ENCODE measurements around the gene FAM107B. TPM values are rescaled to one million over a fixed set of nuclear protein-coding genes. Genes with fewer than 3 reads are reported as not detected.

Gene FAM107B
- total and polyA plus RNA-seq, 2 donors (not counting 3 experiments of a cell fraction or from before 2014, with no cell fraction given) = 39.2 to 176 TPM

DNA sequence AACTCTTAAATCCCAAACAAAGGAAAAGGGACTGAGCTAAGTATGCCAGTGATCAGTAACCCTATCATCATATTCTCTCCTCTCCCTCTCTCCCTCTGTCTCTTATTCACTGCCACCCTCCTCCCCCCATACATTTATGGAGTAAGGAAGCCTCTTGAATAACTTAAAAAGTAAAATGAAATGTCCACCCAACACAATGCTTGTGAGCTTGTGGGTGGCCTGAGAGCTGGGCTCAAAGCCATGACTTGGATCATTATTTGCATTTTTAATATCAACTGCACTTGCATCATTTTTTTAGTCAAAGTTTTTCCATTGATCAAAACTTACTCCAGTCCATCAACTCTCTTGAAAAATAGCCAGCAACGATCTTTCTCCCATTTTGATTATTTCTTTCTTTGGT, 46.8 kb downstream of the FAM107B start:
- Histone ChIP-seq H3K4me3 (replicated peaks in 1 of 3; ENCODE audit: insufficient read depth in 1 of 3, low read depth in 1 of 3, low read length in 3 of 3) (no peak overlapping the region), H3K27ac (ENCODE audit: insufficient read depth, low read depth, low read length) (no peak overlapping the region), H4K20me1 (replicated peaks; ENCODE audit: control insufficient read depth, extremely low read depth, insufficient read depth, low read length) (no peaks in the 10 kb centered on the region), H3K27me3 (ENCODE audit: control insufficient read depth in 2 of 2, insufficient read depth in 2 of 2, low read length in 2 of 2) (peaks cover 7 to 17% of the 10 kb centered on the region in 2 experiments), H3K9ac (replicated peaks; ENCODE audit: extremely low read depth, insufficient read depth, low read length) (no peak overlapping the region), H3K36me3 (ENCODE audit: control insufficient read depth in 2 of 2, extremely low read depth in 1 of 2, insufficient read depth in 2 of 2, low read length in 2 of 2) (no peaks in the 10 kb centered on the region), H3K4me1 (ENCODE audit: control insufficient read depth, extremely low read depth, insufficient read depth, low read length) (no peaks in the 10 kb centered on the region), H3K4me2 (ENCODE audit: insufficient read depth, low read length) (no peak overlapping the region), H3K9me3 (replicated peaks; ENCODE audit: control insufficient read depth, insufficient read depth, low read length) (no peaks in the 10 kb centered on the region), H3K79me2 (ENCODE audit: control insufficient read depth, insufficient read depth, low read length) (no peaks in the 10 kb centered on the region), H2AFZ (ENCODE audit: low read depth, low read length) (no peak overlapping the region), H3K9me1 (replicated peaks; ENCODE audit: control insufficient read depth, extremely low read depth, insufficient read depth, low read length) (no peaks in the 10 kb centered on the region)
- dilution Hi-C loops (cut with MboI; ENCODE audit: extremely low pct_ligation_motif_present, low sequenced_read_pairs) (no loop called here), intact Hi-C loops (cut with micrococcal nuclease) (no loop called here)
- DNase-seq (ENCODE audit: low read depth, low spot score) (no peak), FAIRE-seq (no peak)
- ChIA-PET CTCF (interaction anchor here (1.0 to 1.1 kb wide), 2 partner anchors 27 to 191 kb away, joined by 3 read pairs; no protein-coding TSS in a partner anchor), POLR2A (no interaction called here)
- TF ChIP-seq, protein P1, sequence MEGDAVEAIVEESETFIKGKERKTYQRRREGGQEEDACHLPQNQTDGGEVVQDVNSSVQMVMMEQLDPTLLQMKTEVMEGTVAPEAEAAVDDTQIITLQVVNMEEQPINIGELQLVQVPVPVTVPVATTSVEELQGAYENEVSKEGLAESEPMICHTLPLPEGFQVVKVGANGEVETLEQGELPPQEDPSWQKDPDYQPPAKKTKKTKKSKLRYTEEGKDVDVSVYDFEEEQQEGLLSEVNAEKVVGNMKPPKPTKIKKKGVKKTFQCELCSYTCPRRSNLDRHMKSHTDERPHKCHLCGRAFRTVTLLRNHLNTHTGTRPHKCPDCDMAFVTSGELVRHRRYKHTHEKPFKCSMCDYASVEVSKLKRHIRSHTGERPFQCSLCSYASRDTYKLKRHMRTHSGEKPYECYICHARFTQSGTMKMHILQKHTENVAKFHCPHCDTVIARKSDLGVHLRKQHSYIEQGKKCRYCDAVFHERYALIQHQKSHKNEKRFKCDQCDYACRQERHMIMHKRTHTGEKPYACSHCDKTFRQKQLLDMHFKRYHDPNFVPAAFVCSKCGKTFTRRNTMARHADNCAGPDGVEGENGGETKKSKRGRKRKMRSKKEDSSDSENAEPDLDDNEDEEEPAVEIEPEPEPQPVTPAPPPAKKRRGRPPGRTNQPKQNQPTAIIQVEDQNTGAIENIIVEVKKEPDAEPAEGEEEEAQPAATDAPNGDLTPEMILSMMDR (IDR thresholded peaks at IDR 0.05; ENCODE audit: extremely low read depth in 1 of 2, insufficient read depth in 1 of 2, low read depth in 1 of 2, low read length in 2 of 2) = no peak
- TF ChIP-seq EZH2 (IDR thresholded peaks at IDR 0.05; ENCODE audit: borderline replicate concordance, low read depth, low read length, severe bottlenecking) (no peak), POLR2A (IDR thresholded peaks at IDR 0.05; ENCODE audit: low read depth, low read length) (no peak), MYC (IDR thresholded peaks at IDR 0.05; ENCODE audit: low read depth, low read length) (no peak), GATA2 (IDR thresholded peaks at IDR 0.05; ENCODE audit: insufficient read depth, insufficient read length, low read depth, low read length) (no peak), JUN (IDR thresholded peaks at IDR 0.05; ENCODE audit: borderline replicate concordance, insufficient read depth, insufficient read length, low read depth) (no peak), FOS (IDR thresholded peaks at IDR 0.05; ENCODE audit: borderline replicate concordance, insufficient read depth, low read length) (no peak), POLR2AphosphoS5 (IDR thresholded peaks at IDR 0.05; ENCODE audit: insufficient read depth, low read depth, low read length) (no peak)
- TF ChIP-seq, protein P2, sequence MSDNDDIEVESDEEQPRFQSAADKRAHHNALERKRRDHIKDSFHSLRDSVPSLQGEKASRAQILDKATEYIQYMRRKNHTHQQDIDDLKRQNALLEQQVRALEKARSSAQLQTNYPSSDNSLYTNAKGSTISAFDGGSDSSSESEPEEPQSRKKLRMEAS (IDR thresholded peaks at IDR 0.05; ENCODE audit: insufficient read depth, insufficient read length) = no peak
- BruUV-seq (replicated peaks) = no TSS peak

All from endothelial cell of umbilical vein (primary cell).